Naive thymus-derived CD8-positive, alpha-beta T cell (primary cell): ENCODE results near the gene MARCKSL1. TPM values are rescaled to one million over a fixed set of nuclear protein-coding genes. Genes with fewer than 3 reads are reported as not detected.

Experiments
- ATAC-seq, 2 donors: fragments of 150-1000 bp; cut with Tn5 transposase in 1 of 2; sonication (Bioruptor Pico), chemical (Tn5 transposase) in 1 of 2; 1 replicate in 1 of 2; 2 replicates in 1 of 2; pipeline ENCODE4 v1.10.0; 2021; ENCODE audit warnings: mild to moderate bottlenecking in 2 of 2, moderate library complexity in 2 of 2
- POLR2A ChIA-PET: fragments of 350-600 bp; sonication (Branson Sonifier 250); formaldehyde crosslinking; loops from one replicate; lab custom pipeline; 2021; ENCODE audit warnings: antibody characterized with exemption; lab: Charles Lee
- DNase-seq, 10 donors: peaks; one replicate each; pipeline versions ENCODE4 v3.0.0 to v3.0.0-alpha.2; 2020 to 2022
- H3K27ac Mint-ChIP-seq, 10 donors: one replicate each; pipeline ENCODE4 v1.8.0; 2020 to 2022; ENCODE audit warnings: mild to moderate bottlenecking in 10 of 10, mixed read lengths in 10 of 10, moderate library complexity in 4 of 10, inconsistent platforms in 1 of 10
- H3K27me3 Mint-ChIP-seq, 5 donors: one replicate each; pipeline ENCODE4 v1.8.0; 2021 to 2022; ENCODE audit warnings: mixed read lengths in 5 of 5
- H3K36me3 Mint-ChIP-seq, 3 donors: one replicate each; pipeline ENCODE4 v1.8.0; 2020 to 2022; ENCODE audit warnings: mixed read lengths in 3 of 3, mild to moderate bottlenecking in 2 of 3, inconsistent platforms in 1 of 3
- H3K4me1 Mint-ChIP-seq, 4 donors: one replicate each; pipeline ENCODE4 v1.8.0; 2021 to 2022; ENCODE audit warnings: mixed read lengths in 4 of 4
- H3K4me3 Mint-ChIP-seq, 10 donors: one replicate each; pipeline ENCODE4 v1.8.0; 2020 to 2022; ENCODE audit warnings: mild to moderate bottlenecking in 10 of 10, mixed read lengths in 10 of 10, moderate library complexity in 6 of 10, inconsistent platforms in 1 of 10
- H3K9me3 Mint-ChIP-seq, 9 donors: one replicate each; pipeline ENCODE4 v1.8.0; 2020 to 2022; ENCODE audit warnings: mixed read lengths in 9 of 9, mild to moderate bottlenecking in 3 of 9, inconsistent platforms in 1 of 9, moderate library complexity in 1 of 9
- polyA plus RNA-seq, 3 donors: library from polyadenylated mRNA; unstranded; fragments of 300-500 nt; fragmentation: Illumina TruSeq; gene quantifications; one replicate each; pipeline ENCODE4 v1.2.3, GENCODE V29; 2021
- total RNA-seq, 8 experiments: library from RNA in 2 of 8; stranded (reverse) in 2 of 8; gene quantifications; one replicate each; pipeline ENCODE4 v1.2.3 and lab custom pipeline; 2021 to 2026

The MARCKSL1 gene, protein sequence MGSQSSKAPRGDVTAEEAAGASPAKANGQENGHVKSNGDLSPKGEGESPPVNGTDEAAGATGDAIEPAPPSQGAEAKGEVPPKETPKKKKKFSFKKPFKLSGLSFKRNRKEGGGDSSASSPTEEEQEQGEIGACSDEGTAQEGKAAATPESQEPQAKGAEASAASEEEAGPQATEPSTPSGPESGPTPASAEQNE
- total RNA-seq (10 to 100 TPM; 39.1 to 41.1 TPM), polyA plus RNA-seq (10 to 100 TPM; 37.8 to 81.4 (median 72.7) TPM), total RNA-seq (lab: John Stamatoyannopoulos, UW) (14.0 to 83.6 (median 19.8) reads per million in 6 experiments)

DNA sequence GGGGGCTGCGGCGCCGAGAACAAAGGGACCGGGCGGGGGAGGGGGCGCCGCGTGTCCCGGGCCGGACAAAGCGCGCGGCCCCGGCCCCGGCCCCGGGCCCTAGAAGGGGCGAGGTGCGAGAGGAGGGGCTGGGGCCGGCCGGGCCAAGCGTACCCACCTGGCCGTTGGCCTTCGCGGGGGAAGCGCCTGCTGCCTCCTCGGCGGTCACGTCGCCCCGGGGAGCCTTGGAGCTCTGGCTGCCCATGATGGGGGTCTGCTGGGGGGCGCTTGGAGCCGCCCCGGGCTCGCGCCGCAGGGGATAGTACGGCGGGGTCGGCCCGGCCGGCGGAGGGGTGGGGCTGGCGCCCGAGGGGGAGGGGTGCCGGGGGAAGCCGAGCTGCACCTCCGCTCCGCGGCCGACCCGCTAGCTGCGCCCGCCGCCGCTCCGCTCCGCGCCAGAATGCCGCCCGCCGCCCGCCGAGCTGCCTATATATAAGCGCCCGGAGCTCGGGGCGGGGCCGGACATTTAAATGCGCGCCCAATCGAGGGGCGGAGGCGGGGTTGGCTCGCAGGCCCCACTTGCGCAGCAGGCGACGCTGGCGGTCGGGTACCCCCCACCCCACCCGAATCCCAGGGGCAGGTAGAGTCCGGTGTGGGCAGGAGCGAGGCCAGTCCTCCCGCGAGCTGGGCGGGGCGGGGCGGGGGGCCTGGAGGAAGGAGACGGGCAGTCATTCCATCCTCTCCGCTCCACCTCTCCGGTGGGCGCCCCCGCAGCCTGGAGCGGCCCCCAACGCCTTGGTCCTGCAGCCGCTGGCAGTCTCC is at the start of gene MARCKSL1:
Gene MARCKSL1 (minus strand): TSS at position 444 of the 801 bp plus-strand sequence. CDS start 200 bp downstream, at position 244.
- peak within 1 kb of the TSS; percentile 69 to 91 (median 88) for H3K27ac Mint-ChIP-seq
- peak within 1 kb of the TSS; percentile 80 to 93 (median 87) for H3K4me3 Mint-ChIP-seq
- POLR2A ChIA-PET: interaction anchor here (0.6 to 6.7 kb wide), 42 partner anchors 14 to 275 kb away, joined by 3 to 147 read pairs (median 5); partner anchors contain the start of genes BSDC1, EIF3I, FAM167B and FAM229A
- DNase-seq (peak; percentile 79 to 93 (median 88)), ATAC-seq (peak; percentile 62 to 66)
- H3K4me1 Mint-ChIP-seq: peaks cover 30 to 53% (median 36%) of the 10 kb centered on the region in 4 donors
- peaks cover 0 to 26% (median 6%) of the 10 kb centered on the region in 3 donors for H3K36me3 Mint-ChIP-seq
- H3K27me3 Mint-ChIP-seq: no peaks in the 10 kb centered on the region
- no peaks in the 10 kb centered on the region for H3K9me3 Mint-ChIP-seq

DNA sequence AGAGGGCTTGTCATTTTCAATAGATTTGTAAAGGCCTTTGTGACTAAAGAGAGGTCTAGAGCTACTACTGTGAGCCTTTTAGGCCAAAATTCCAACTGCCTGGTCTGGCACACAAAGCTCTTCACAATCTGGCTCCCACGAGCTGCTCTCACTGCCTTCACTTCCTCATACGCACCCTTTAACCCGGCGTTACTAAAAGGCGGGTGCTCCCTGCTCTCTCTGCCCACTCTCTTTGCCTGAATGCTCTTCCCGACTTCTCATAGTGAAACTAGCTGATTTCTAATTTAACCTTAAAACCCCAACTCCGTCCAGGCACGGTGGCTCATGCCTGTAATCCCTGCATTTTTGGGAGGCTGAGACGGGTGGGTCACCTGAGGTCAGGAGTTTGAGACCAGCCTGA is 44.0 kb upstream of the MARCKSL1 start:
- Mint-ChIP-seq H3K36me3 (peaks cover 0 to 95% (median 22%) of the 10 kb centered on the region in 3 donors), H3K4me1 (peaks cover 0 to 3% (median 1%) of the 10 kb centered on the region in 4 donors), H3K9me3 (no peaks in the 10 kb centered on the region), H3K27ac (peak overlapping the region in 1 of 10 donors; percentile 91), H3K4me3 (no peak overlapping the region), H3K27me3 (no peaks in the 10 kb centered on the region)
- POLR2A ChIA-PET: interaction anchor here (0.6 to 1.4 kb wide), 2 partner anchors 14 to 1637 kb away, joined by 3 to 5 read pairs; partner anchors contain the start of gene BSDC1
- ATAC-seq (no peak), DNase-seq (no peak)

DNA sequence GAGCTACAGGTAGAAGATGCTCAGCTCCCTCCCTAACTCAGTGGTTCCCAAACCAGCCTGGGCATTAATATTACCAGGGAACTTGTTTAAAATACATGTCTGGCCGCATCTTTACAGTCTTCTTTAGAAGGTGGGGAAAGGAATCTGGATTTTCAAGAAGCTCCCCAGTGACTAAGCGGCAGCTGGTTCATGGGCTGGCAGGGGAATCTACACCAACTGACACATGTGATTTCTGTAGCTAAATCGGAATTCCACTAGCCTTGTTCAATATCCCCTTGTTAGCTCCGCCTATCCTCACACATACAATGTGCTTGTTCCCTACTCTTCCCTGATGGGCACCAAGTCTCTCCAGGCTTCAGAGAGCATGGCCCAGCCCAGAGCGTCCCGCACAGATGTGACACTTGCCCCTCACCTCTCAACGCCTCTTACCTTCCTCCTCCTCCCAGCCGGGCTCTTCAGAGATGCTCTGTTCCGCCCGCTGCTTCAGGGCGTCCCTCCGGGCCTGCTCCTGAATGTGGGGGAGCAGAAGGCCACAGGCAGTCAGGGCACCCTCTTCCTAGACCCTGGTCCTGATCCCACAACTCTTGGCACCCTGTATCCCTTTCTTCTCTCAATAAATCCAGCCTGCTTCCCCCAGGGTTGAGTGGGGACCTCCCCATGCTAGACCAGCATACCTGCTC is 41.6 kb upstream of the MARCKSL1 start:
- POLR2A ChIA-PET: interaction anchor here (1.5 kb wide), 1 partner anchor 128 kb away, joined by 4 read pairs; no protein-coding TSS in a partner anchor
- no peaks in the 10 kb centered on the region for H3K9me3 Mint-ChIP-seq
- DNase-seq (no peak), ATAC-seq (peak in 1 of 2 donors; percentile 23)
- H3K27ac Mint-ChIP-seq: peak overlapping the region in 2 of 10 donors; percentile 29 to 91
- H3K27me3 Mint-ChIP-seq: no peaks in the 10 kb centered on the region
- peak overlapping the region in 1 of 10 donors; percentile 38 for H3K4me3 Mint-ChIP-seq
- H3K4me1 Mint-ChIP-seq: peaks cover 4 to 9% (median 8%) of the 10 kb centered on the region in 4 donors
- peaks cover 0 to 93% (median 17%) of the 10 kb centered on the region in 3 donors for H3K36me3 Mint-ChIP-seq

DNA sequence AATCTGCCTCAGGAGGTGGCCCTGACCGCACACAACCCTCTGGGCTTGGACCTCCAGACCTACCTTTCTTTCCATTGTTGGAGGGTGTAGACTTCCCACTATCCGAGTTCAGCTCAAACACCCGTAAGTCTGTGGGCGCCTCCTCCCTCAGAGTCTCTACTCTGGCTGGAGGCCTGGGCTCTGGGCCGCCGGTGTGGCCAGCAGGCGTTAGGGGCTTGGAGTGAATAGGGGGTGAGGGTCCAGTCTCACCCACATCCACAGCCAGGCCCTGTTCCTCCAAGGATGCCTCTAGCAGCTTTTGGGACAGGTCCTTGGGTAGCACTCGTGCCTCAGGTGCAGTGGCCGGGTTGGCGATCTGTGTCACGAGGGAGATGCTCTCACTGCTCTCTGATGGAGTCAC is 40.2 kb upstream of the MARCKSL1 start:
- Mint-ChIP-seq H3K27ac (no peak overlapping the region), H3K4me1 (peaks cover 14 to 23% (median 20%) of the 10 kb centered on the region in 4 donors), H3K27me3 (no peaks in the 10 kb centered on the region), H3K9me3 (no peaks in the 10 kb centered on the region), H3K36me3 (peaks cover 0 to 91% (median 17%) of the 10 kb centered on the region in 3 donors), H3K4me3 (no peak overlapping the region)
- no peak for ATAC-seq
- POLR2A ChIA-PET: no interaction called here
- DNase-seq: no peak

DNA sequence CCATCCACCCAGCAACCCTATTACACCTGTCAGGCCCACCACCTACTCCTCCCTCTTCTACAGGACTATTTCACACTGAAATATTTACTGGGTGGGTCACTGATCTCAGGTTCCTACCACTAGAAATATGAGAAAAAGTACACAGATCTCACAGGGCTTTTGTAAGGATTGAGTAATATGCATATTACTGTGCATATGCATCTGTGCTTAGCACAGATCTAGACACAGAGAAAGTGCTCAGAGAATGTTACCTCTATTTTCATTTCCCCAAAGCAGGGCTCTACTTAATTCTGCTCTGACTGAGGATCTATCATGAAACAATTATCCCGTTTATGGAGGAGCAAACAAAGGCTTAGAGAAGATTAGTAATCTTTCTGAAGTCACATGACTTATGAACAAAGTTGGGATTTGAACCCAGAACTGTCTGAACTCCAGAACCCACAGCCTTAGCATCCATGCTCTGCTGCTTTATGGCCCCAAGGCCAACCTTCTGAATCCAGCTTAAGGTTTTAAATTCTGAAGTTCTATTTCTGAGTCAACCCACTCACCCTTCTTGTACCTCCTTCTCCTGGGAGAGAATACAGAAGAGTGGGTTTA is 38.1 kb upstream of the MARCKSL1 start:
- no peaks in the 10 kb centered on the region for H3K9me3 Mint-ChIP-seq
- DNase-seq: no peak
- H3K27ac Mint-ChIP-seq: peak overlapping the region in 2 of 10 donors; percentile 17 to 48
- peaks cover 11 to 28% (median 20%) of the 10 kb centered on the region in 4 donors for H3K4me1 Mint-ChIP-seq
- H3K4me3 Mint-ChIP-seq: no peak overlapping the region
- H3K36me3 Mint-ChIP-seq: peaks cover 0 to 77% (median 12%) of the 10 kb centered on the region in 3 donors
- H3K27me3 Mint-ChIP-seq: no peaks in the 10 kb centered on the region
- ATAC-seq: no peak
- POLR2A ChIA-PET: no interaction called here

DNA sequence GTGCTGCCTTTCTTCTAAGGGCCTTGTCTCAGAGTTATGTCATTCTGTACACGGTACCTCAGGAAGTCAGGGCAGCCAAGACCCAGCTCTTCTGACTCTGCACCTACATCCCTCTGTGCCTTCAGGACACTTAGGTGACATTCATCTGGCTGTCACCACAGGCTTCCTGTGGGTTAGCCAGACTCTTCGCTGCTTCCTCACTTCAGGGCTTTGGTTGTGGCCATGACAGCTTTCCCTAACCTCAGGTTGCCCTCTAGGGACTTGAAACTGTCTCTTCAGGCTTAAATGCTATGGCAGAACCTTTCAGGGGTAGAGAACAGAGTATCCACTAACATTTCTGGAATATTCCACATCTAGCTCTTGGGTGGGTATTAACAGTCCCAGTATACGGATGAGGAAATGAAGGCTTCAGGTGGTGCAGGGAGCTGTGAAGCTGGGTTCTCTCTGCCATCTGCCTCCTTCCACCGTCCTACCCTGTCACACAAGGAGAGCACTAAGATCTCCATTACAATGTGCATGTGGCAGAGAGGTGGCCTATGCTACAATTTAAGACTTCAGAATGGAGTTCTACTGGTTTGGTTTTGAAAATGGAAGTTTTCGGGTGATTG is 36.2 kb upstream of the MARCKSL1 start:
- Mint-ChIP-seq H3K27ac (peak overlapping the region in 7 of 10 donors; percentile 48 to 82 (median 64)), H3K36me3 (peaks cover 0 to 74% (median 11%) of the 10 kb centered on the region in 3 donors), H3K4me3 (peak overlapping the region in 4 of 10 donors; percentile 5 to 43 (median 20)), H3K27me3 (no peaks in the 10 kb centered on the region), H3K9me3 (no peaks in the 10 kb centered on the region), H3K4me1 (peaks cover 11 to 28% (median 20%) of the 10 kb centered on the region in 4 donors)
- POLR2A ChIA-PET: interaction anchor here (1.0 to 2.1 kb wide), 7 partner anchors 20 to 193 kb away, joined by 3 to 17 read pairs (median 3); partner anchors contain the start of genes BSDC1, MARCKSL1 and TXLNA
- DNase-seq (peak; percentile 18 to 79 (median 62)), ATAC-seq (peak; percentile 91 to 92)

DNA sequence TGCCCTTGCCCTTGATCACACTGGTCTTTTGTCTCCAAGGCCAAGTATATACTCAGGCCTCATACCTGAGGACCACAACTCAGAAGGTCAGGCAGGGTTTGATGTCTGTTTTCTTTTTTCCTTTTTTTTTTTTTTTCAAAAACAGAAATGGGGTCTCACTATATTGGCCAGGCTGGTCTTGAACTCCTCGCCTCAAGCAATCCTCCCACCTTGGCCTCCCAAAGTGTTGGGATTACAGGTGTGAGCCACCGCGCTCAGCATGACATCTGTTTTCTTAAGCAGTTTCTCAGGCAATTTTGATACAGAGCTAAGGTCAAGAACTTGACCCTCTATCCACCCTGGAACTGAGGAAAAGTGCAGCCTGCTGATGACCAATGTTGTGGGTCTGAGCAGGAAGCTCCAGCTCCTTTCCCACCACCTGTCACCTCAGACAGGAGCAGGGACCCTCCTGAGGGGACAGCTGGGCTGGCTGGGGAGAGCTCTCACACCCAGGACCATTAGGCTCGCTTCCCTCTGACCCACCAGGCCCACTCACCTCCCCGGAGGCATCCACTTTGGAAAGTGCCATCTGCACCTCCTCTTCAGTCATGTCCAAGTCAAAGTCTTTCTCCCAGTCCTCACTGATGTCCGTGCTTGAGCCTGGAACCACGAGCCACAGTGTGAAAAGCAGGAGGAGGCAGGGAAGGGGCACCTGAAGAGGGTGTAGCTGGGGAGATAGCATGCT is 32.0 kb upstream of the MARCKSL1 start:
- Mint-ChIP-seq H3K27me3 (no peaks in the 10 kb centered on the region), H3K4me1 (peaks cover 11 to 23% (median 18%) of the 10 kb centered on the region in 4 donors), H3K27ac (peak overlapping the region in 1 of 10 donors; percentile 40), H3K9me3 (no peaks in the 10 kb centered on the region), H3K36me3 (peaks cover 0 to 45% (median 6%) of the 10 kb centered on the region in 3 donors), H3K4me3 (no peak overlapping the region)
- ATAC-seq (no peak), DNase-seq (no peak)
- POLR2A ChIA-PET: interaction anchor here (1.0 to 1.5 kb wide), 3 partner anchors 16 to 127 kb away, joined by 3 to 4 read pairs (median 4); partner anchors contain the start of gene BSDC1

DNA sequence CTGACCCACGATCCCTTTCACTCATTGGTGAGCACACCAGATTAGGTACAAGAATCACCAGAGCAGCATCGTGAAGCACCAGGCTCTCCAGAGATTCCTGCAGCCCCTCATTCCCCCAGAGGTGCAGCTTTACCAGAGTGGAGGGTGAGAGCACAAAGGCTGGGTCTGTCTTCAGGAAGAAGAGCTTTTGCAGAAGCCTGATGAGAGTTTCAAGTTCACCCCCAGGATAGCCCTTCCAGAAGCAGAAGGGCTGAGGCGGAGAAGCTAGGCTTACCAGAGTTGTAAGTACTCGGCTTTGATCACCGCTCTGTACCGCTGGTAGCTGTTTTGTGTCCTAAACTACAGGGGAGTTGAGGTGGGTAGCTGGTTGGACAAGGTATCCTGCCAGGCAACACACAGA is 29.4 kb upstream of the MARCKSL1 start:
- peaks cover 0 to 3% (median 0%) of the 10 kb centered on the region in 5 donors for H3K27me3 Mint-ChIP-seq
- H3K4me3 Mint-ChIP-seq: no peak overlapping the region
- POLR2A ChIA-PET: interaction anchor here (1.2 to 1.9 kb wide), 3 partner anchors 14 to 29 kb away, joined by 3 to 9 read pairs (median 4); partner anchors contain the start of gene BSDC1
- peaks cover 9 to 23% (median 13%) of the 10 kb centered on the region in 4 donors for H3K4me1 Mint-ChIP-seq
- ATAC-seq (no peak), DNase-seq (no peak)
- peak overlapping the region in 2 of 10 donors; percentile 19 to 62 for H3K27ac Mint-ChIP-seq
- H3K9me3 Mint-ChIP-seq: no peaks in the 10 kb centered on the region
- peaks cover 0 to 35% (median 6%) of the 10 kb centered on the region in 3 donors for H3K36me3 Mint-ChIP-seq

DNA sequence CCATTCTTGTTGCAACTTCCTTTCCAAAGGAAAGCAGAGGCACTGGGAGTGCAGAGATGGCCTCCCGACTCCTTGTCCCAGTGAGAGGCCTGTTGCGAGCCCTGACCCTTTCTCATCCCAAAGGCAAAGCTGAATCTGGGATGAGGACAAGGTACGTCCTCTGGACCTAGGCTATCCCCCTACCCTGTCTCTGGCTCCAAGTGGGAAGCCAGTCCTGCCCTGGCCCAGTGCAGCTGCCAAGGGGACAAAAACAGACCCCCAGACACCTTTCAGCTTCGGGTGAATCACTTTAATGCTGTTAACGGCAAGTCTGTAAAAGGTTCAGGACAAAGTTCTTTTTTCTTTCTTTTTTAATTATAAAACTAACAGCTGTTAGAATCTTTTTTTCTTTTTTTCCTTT is 28.8 kb upstream of the MARCKSL1 start:
- H3K27ac Mint-ChIP-seq: no peak overlapping the region
- H3K4me3 Mint-ChIP-seq: no peak overlapping the region
- ATAC-seq: no peak
- no peak for DNase-seq
- peaks cover 10 to 29% (median 18%) of the 10 kb centered on the region in 4 donors for H3K4me1 Mint-ChIP-seq
- peaks cover 0 to 3% (median 0%) of the 10 kb centered on the region in 5 donors for H3K27me3 Mint-ChIP-seq
- H3K36me3 Mint-ChIP-seq: peaks cover 0 to 33% (median 6%) of the 10 kb centered on the region in 3 donors
- no peaks in the 10 kb centered on the region for H3K9me3 Mint-ChIP-seq
- POLR2A ChIA-PET: interaction anchor here (1.2 to 1.9 kb wide), 2 partner anchors 20 to 29 kb away, joined by 4 to 9 read pairs; partner anchors contain the start of gene BSDC1

DNA sequence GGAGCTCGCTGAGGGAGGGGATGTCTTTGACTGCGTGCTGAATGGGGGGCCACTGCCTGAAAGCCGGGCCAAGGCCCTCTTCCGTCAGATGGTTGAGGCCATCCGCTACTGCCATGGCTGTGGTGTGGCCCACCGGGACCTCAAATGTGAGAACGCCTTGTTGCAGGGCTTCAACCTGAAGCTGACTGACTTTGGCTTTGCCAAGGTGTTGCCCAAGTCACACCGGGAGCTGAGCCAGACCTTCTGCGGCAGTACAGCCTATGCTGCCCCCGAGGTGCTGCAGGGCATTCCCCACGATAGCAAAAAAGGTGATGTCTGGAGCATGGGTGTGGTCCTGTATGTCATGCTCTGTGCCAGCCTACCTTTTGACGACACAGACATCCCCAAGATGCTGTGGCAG is 27.7 kb upstream of the MARCKSL1 start:
- H3K27ac Mint-ChIP-seq: peak overlapping the region in 2 of 10 donors; percentile 20 to 34
- POLR2A ChIA-PET: interaction anchor here (0.5 to 2.6 kb wide), 3 partner anchors 13 to 601 kb away, joined by 3 to 11 read pairs (median 3); partner anchors contain the start of gene MARCKSL1
- peaks cover 0 to 3% (median 0%) of the 10 kb centered on the region in 5 donors for H3K27me3 Mint-ChIP-seq
- ATAC-seq (no peak), DNase-seq (no peak)
- H3K9me3 Mint-ChIP-seq: no peaks in the 10 kb centered on the region
- H3K4me3 Mint-ChIP-seq: peak overlapping the region in 1 of 10 donors; percentile 4
- H3K36me3 Mint-ChIP-seq: peaks cover 0 to 25% (median 2%) of the 10 kb centered on the region in 3 donors
- peaks cover 16 to 32% (median 24%) of the 10 kb centered on the region in 4 donors for H3K4me1 Mint-ChIP-seq
